HepG2 (cell line): Measurements from ENCODE around the gene CBFA2T2. TPM values are rescaled to one million over a fixed set of nuclear protein-coding genes. Genes with fewer than 3 reads are reported as not detected.
A peak's percentile ranks its signal among the peaks of the same experiment; 100 is the strongest.

Experiments used
- CSRNP2 ChIP-seq: sonication (generic); formaldehyde crosslinking; conservative IDR thresholded peaks from 2 replicates; pipeline ENCODE4 v1.8.0; 2022; ENCODE audit warnings: low read depth, missing genetic modification reagents
- DR1 ChIP-seq: sonication (generic); formaldehyde crosslinking; IDR thresholded peaks from 2 replicates; pipeline ENCODE4 v1.8.0; 2021; ENCODE audit warnings: mild to moderate bottlenecking, missing genetic modification reagents, inconsistent platforms
- EEA1 ChIP-seq: sonication (generic); formaldehyde crosslinking; IDR thresholded peaks from 2 replicates; pipeline ENCODE4 v1.5.1; 2020; ENCODE audit warnings: mild to moderate bottlenecking, missing genetic modification reagents, borderline replicate concordance
- ETS1 ChIP-seq: sonication (generic); formaldehyde crosslinking; IDR thresholded peaks from 2 replicates; pipeline ENCODE4 v1.4.0; 2020; ENCODE audit warnings: missing genetic modification reagents
- KMT2B ChIP-seq: IDR thresholded peaks from 2 replicates; pipeline ENCODE4 v1.6.1; 2016; ENCODE audit warnings: missing genetic modification reagents, missing compliant biosample characterization
- PCBP2 ChIP-seq: fragments of 200-400 bp; formaldehyde crosslinking; optimal IDR thresholded peaks from 2 replicates; pipeline ENCODE3; 2018; ENCODE audit warnings: low read length, low read depth; ENCODE audit not compliant: poor library complexity, severe bottlenecking
- PITX1 ChIP-seq: sonication (generic); formaldehyde crosslinking; IDR thresholded peaks from 2 replicates; pipeline ENCODE4 v1.5.1; 2020; ENCODE audit warnings: mild to moderate bottlenecking, missing genetic modification reagents
- SKIL ChIP-seq: sonication (generic); formaldehyde crosslinking; IDR thresholded peaks from 2 replicates; pipeline ENCODE4 v1.8.0; 2022; ENCODE audit warnings: missing genetic modification reagents, mild to moderate bottlenecking, moderate library complexity, borderline replicate concordance
- TAF1 ChIP-seq: sonication (generic); formaldehyde crosslinking; IDR thresholded peaks from 2 replicates; pipeline ENCODE4 v1.4.0; 2020; ENCODE audit warnings: missing genetic modification reagents
- TEF ChIP-seq: sonication (generic); formaldehyde crosslinking; IDR thresholded peaks from 2 replicates; pipeline ENCODE4 v1.5.0; 2020; ENCODE audit warnings: missing genetic modification reagents
- TERF1 ChIP-seq: sonication (generic); formaldehyde crosslinking; IDR thresholded peaks from 2 replicates; pipeline ENCODE4 v1.8.0; 2022; ENCODE audit warnings: mild to moderate bottlenecking, missing genetic modification reagents, moderate library complexity
- TRIM22 ChIP-seq: fragments of 450-650 bp; IDR thresholded peaks from 2 replicates; pipeline ENCODE4 v1.6.1; 2017
- ZNF343 ChIP-seq: sonication (generic); formaldehyde crosslinking; IDR thresholded peaks from 2 replicates; pipeline ENCODE4 v1.4.0; 2020; ENCODE audit warnings: mild to moderate bottlenecking, missing genetic modification reagents
- ZNF550 ChIP-seq: sonication (generic); formaldehyde crosslinking; IDR thresholded peaks from 2 replicates; pipeline ENCODE4 v1.4.0; 2020; ENCODE audit warnings: mild to moderate bottlenecking, missing genetic modification reagents, borderline replicate concordance
- ZNF552 ChIP-seq: sonication (generic); formaldehyde crosslinking; IDR thresholded peaks from 2 replicates; pipeline ENCODE4 v1.9.0; 2022; ENCODE audit warnings: missing genetic modification reagents, mild to moderate bottlenecking, borderline replicate concordance
- ZNF710 ChIP-seq: sonication (generic); formaldehyde crosslinking; IDR thresholded peaks from 2 replicates; pipeline ENCODE4 v1.5.0; 2020; ENCODE audit warnings: mild to moderate bottlenecking, missing genetic modification reagents, borderline replicate concordance
- polyA plus RNA-seq, 8 experiments: library from polyadenylated mRNA; depleted of rRNA in 3 of 8; stranded (reverse) in 7 of 8; unstranded in 1 of 8; fragments of >200 nt; fragmentation: Illumina TruSeq in 4 of 8; extraction: Trizol in 4 of 8; gene quantifications; 2 replicates each; pipeline versions ENCODE4 v1.2.1 to v1.2.3, GENCODE V29; 2011 to 2016; ENCODE audit warnings: low read depth in 4 of 8, missing spikeins in 1 of 8, mixed read lengths in 1 of 8; ENCODE audit not compliant: insufficient read depth in 1 of 8
- total RNA-seq, 5 experiments: library from RNA; depleted of rRNA; stranded (reverse); fragments of >200 nt; fragmentation: Illumina TruSeq; extraction: Trizol; gene quantifications; 2 replicates each; pipeline ENCODE4 v1.2.3, GENCODE V29; 2016; ENCODE audit warnings: low read depth in 1 of 5

Gene CBFA2T2
- total and polyA plus RNA-seq, 2 of the 13 experiments (the other 11 are each of a cell fraction or from before 2014, with no cell fraction given): 6.3 to 21.2 TPM

GRCh38 chr20:33490023-33490933 is at the start of gene CBFA2T2 (continued):
- 0 out of 2 replicates have a peak, but pooled peaks have one; percentile 56 for TF ChIP-seq CSRNP2 (CRISPR knock-in tag)
- TF ChIP-seq TEF (CRISPR knock-in tag): peak; percentile 65; the same call in 1 of the 2 replicates
- no peak for TF ChIP-seq TRIM22
- peak; percentile 18; the same call in 1 of the 2 replicates for TF ChIP-seq EEA1 (CRISPR knock-in tag)
- TF ChIP-seq KMT2B (CRISPR knock-in tag): no peak; the same call in none of the 2 replicates
- TF ChIP-seq PITX1: no peak
- TF ChIP-seq ZNF710: peak; percentile 57; the same call in 1 of the 2 replicates
- no peak for TF ChIP-seq ZNF343 (CRISPR knock-in tag)
- no peak; the same call in 1 of the 2 replicates for TF ChIP-seq DR1 (CRISPR knock-in tag)
- TF ChIP-seq TAF1 (CRISPR knock-in tag): peak; percentile 56
- TF ChIP-seq TERF1 (CRISPR knock-in tag): peak; percentile 27; the same call in 1 of the 2 replicates
- peak; percentile 55; the same call in 1 of the 2 replicates for TF ChIP-seq SKIL (CRISPR knock-in tag)
- no peak for TF ChIP-seq ZNF550 (CRISPR knock-in tag)
- TF ChIP-seq PCBP2: no peak
- TF ChIP-seq ZNF552 (CRISPR knock-in tag): peak; percentile 45
- TF ChIP-seq ETS1: no peak; the same call in 1 of the 2 replicates
